SK-N-SH treated with all-trans-retinoic acid at 6 μM for 48 hours (cell line): ENCODE measurements around the gene HINT1.

ENCODE experiments used
- ATAC-seq: fragments of 200-7000 bp; cut with Tn5 transposase; 3 replicates; pipeline ENCODE4 v1.9.1; 2020; ENCODE audit warnings: mild to moderate bottlenecking, moderate library complexity
- ARNTL ChIP-seq: fragments of 450-650 bp; formaldehyde crosslinking; IDR thresholded peaks from 2 replicates; pipeline ENCODE4 v1.5.0; 2020; ENCODE audit warnings: low read depth, mild to moderate bottlenecking, moderate library complexity, borderline replicate concordance
- BACH2 ChIP-seq: fragments of 250-450 bp; sonication (Bioruptor Pico); IDR thresholded peaks from 2 replicates; pipeline ENCODE4 v1.9.0; 2021; ENCODE audit warnings: mild to moderate bottlenecking, borderline replicate concordance
- CSDC2 ChIP-seq: fragments of 250-450 bp; sonication (Bioruptor Pico); IDR thresholded peaks from 2 replicates; pipeline ENCODE4 v1.5.0; 2020; ENCODE audit warnings: mild to moderate bottlenecking, moderate library complexity
- CSRNP3 ChIP-seq: fragments of 250-450 bp; sonication (Bioruptor Pico); IDR thresholded peaks from 2 replicates; pipeline ENCODE4 v1.5.1; 2021; ENCODE audit warnings: mild to moderate bottlenecking, moderate library complexity
- ESRRG ChIP-seq: fragments of 250-450 bp; sonication (Bioruptor Pico); IDR thresholded peaks from 2 replicates; pipeline ENCODE4 v1.6.1; 2021; ENCODE audit warnings: mild to moderate bottlenecking
- GLIS3 ChIP-seq: fragments of 250-450 bp; sonication (Bioruptor Pico); IDR thresholded peaks from 2 replicates; pipeline ENCODE4 v1.5.0; 2020; ENCODE audit warnings: mild to moderate bottlenecking, moderate library complexity
- ISL1 ChIP-seq: fragments of 250-450 bp; sonication (Bioruptor Pico); IDR thresholded peaks from 2 replicates; pipeline ENCODE4 v2.1.2; 2022; ENCODE audit warnings: mild to moderate bottlenecking, moderate library complexity
- PPARA ChIP-seq: fragments of 250-450 bp; sonication (Bioruptor Pico); IDR thresholded peaks from 2 replicates; pipeline ENCODE4 v1.5.0; 2020; ENCODE audit warnings: mild to moderate bottlenecking, borderline replicate concordance
- RARB ChIP-seq: fragments of 250-450 bp; sonication (Bioruptor Pico); IDR thresholded peaks from 2 replicates; pipeline ENCODE4 v1.8.0; 2021; ENCODE audit warnings: mild to moderate bottlenecking, moderate library complexity
- SNAI2 ChIP-seq: fragments of 250-450 bp; sonication (Bioruptor Pico); IDR thresholded peaks from 2 replicates; pipeline ENCODE4 v1.5.0; 2020; ENCODE audit warnings: mild to moderate bottlenecking, moderate library complexity
- TCF4 ChIP-seq: fragments of 250-450 bp; sonication (Bioruptor Pico); IDR thresholded peaks from 2 replicates; pipeline ENCODE4 v1.8.0; 2021; ENCODE audit warnings: mild to moderate bottlenecking, moderate library complexity, borderline replicate concordance
- ZC3H10 ChIP-seq: fragments of 250-450 bp; sonication (Bioruptor Pico); IDR thresholded peaks from 2 replicates; pipeline ENCODE4 v1.5.1; 2021; ENCODE audit warnings: mild to moderate bottlenecking, moderate library complexity
- ZFP30 ChIP-seq: fragments of 450-650 bp; formaldehyde crosslinking; IDR thresholded peaks from 2 replicates; pipeline ENCODE4 v1.5.0; 2022; ENCODE audit warnings: mild to moderate bottlenecking, moderate library complexity
- ZNF565 ChIP-seq: fragments of 450-650 bp; formaldehyde crosslinking; conservative IDR thresholded peaks from 2 replicates; pipeline ENCODE4 v1.5.0; 2020; ENCODE audit warnings: low read depth, mild to moderate bottlenecking, moderate library complexity
- ZNF70 ChIP-seq: fragments of 450-650 bp; formaldehyde crosslinking; IDR thresholded peaks from 2 replicates; pipeline ENCODE4 v1.5.0; 2020; ENCODE audit warnings: mild to moderate bottlenecking, moderate library complexity
- ZNF8 ChIP-seq: fragments of 450-650 bp; formaldehyde crosslinking; IDR thresholded peaks from 2 replicates; pipeline ENCODE4 v1.5.0; 2020; ENCODE audit warnings: mild to moderate bottlenecking, moderate library complexity
- TF ChIP-seq, protein P1 (sequence below): fragments of 250-450 bp; sonication (Bioruptor Pico); IDR thresholded peaks from 2 replicates; pipeline ENCODE4 v1.5.0; 2020; ENCODE audit warnings: mild to moderate bottlenecking, moderate library complexity
- TF ChIP-seq, protein P2 (sequence below): fragments of 250-450 bp; sonication (Bioruptor Pico); IDR thresholded peaks from 2 replicates; pipeline ENCODE4 v1.8.0; 2021; ENCODE audit warnings: low read depth, mild to moderate bottlenecking, moderate library complexity, borderline replicate concordance
- TF ChIP-seq, protein P3 (sequence below): fragments of 250-450 bp; sonication (Bioruptor Pico); IDR thresholded peaks from 2 replicates; pipeline ENCODE4 v1.8.0; 2020; ENCODE audit warnings: mild to moderate bottlenecking, moderate library complexity, borderline replicate concordance
- TF ChIP-seq, protein P4 (sequence below): fragments of 250-450 bp; sonication (Bioruptor Pico); IDR thresholded peaks from 2 replicates; pipeline ENCODE4 v1.5.1; 2020; ENCODE audit warnings: low read depth, mild to moderate bottlenecking, moderate library complexity

HINT1 gene

DNA sequence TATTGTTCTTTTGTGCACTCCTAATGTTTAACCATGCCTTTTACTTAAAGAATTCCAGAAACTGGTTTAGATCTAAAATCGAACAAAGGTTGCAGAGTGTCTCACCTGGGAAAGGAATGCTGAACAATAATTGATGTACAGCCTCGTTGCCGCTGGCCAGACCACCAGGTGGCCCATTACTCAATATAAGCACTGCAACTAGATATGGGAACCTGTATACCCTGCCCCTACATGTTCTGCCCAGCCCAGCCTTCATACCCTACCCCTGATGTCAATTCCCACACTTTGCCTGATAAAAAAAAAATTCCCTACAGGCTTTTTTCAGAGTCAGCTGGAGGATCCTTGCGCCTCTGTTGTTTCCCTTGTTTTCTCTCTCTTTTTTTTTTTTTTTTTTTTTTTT, 13.8 kb downstream of the HINT1 start:
- ATAC-seq, result no peak
- no peak for TF ChIP-seq CSRNP3 (CRISPR knock-in tag)
- TF ChIP-seq, protein P1, sequence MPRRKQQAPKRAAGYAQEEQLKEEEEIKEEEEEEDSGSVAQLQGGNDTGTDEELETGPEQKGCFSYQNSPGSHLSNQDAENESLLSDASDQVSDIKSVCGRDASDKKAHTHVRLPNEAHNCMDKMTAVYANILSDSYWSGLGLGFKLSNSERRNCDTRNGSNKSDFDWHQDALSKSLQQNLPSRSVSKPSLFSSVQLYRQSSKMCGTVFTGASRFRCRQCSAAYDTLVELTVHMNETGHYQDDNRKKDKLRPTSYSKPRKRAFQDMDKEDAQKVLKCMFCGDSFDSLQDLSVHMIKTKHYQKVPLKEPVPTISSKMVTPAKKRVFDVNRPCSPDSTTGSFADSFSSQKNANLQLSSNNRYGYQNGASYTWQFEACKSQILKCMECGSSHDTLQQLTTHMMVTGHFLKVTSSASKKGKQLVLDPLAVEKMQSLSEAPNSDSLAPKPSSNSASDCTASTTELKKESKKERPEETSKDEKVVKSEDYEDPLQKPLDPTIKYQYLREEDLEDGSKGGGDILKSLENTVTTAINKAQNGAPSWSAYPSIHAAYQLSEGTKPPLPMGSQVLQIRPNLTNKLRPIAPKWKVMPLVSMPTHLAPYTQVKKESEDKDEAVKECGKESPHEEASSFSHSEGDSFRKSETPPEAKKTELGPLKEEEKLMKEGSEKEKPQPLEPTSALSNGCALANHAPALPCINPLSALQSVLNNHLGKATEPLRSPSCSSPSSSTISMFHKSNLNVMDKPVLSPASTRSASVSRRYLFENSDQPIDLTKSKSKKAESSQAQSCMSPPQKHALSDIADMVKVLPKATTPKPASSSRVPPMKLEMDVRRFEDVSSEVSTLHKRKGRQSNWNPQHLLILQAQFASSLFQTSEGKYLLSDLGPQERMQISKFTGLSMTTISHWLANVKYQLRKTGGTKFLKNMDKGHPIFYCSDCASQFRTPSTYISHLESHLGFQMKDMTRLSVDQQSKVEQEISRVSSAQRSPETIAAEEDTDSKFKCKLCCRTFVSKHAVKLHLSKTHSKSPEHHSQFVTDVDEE (CRISPR knock-in tag), result no peak

GRCh38 chr5:131150408-131150807, 14.6 kb downstream of the HINT1 start:
- TF ChIP-seq PPARA (CRISPR knock-in tag), result no peak
- TF ChIP-seq RARB (CRISPR knock-in tag), result no peak
- TF ChIP-seq ZNF8 (CRISPR knock-in tag), result no peak
- no peak for TF ChIP-seq GLIS3 (CRISPR knock-in tag)
- TF ChIP-seq BACH2 (CRISPR knock-in tag), result no peak
- TF ChIP-seq ESRRG (CRISPR knock-in tag), result no peak
- TF ChIP-seq ZC3H10, result no peak
- no peak for TF ChIP-seq CSRNP3 (CRISPR knock-in tag)
- TF ChIP-seq, protein P2, sequence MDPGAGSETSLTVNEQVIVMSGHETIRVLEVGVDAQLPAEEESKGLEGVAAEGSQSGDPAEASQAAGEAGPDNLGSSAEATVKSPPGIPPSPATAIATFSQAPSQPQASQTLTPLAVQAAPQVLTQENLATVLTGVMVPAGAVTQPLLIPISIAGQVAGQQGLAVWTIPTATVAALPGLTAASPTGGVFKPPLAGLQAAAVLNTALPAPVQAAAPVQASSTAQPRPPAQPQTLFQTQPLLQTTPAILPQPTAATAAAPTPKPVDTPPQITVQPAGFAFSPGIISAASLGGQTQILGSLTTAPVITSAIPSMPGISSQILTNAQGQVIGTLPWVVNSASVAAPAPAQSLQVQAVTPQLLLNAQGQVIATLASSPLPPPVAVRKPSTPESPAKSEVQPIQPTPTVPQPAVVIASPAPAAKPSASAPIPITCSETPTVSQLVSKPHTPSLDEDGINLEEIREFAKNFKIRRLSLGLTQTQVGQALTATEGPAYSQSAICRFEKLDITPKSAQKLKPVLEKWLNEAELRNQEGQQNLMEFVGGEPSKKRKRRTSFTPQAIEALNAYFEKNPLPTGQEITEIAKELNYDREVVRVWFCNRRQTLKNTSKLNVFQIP (CRISPR knock-in tag), result no peak
- TF ChIP-seq, protein P3, sequence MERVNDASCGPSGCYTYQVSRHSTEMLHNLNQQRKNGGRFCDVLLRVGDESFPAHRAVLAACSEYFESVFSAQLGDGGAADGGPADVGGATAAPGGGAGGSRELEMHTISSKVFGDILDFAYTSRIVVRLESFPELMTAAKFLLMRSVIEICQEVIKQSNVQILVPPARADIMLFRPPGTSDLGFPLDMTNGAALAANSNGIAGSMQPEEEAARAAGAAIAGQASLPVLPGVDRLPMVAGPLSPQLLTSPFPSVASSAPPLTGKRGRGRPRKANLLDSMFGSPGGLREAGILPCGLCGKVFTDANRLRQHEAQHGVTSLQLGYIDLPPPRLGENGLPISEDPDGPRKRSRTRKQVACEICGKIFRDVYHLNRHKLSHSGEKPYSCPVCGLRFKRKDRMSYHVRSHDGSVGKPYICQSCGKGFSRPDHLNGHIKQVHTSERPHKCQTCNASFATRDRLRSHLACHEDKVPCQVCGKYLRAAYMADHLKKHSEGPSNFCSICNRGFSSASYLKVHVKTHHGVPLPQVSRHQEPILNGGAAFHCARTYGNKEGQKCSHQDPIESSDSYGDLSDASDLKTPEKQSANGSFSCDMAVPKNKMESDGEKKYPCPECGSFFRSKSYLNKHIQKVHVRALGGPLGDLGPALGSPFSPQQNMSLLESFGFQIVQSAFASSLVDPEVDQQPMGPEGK (CRISPR knock-in tag), result no peak
- no peak for TF ChIP-seq ZNF565 (CRISPR knock-in tag)
- TF ChIP-seq ISL1 (CRISPR knock-in tag), result no peak
- no peak for TF ChIP-seq TCF4 (CRISPR knock-in tag)
- TF ChIP-seq SNAI2 (CRISPR knock-in tag), result no peak
- TF ChIP-seq, protein P4, sequence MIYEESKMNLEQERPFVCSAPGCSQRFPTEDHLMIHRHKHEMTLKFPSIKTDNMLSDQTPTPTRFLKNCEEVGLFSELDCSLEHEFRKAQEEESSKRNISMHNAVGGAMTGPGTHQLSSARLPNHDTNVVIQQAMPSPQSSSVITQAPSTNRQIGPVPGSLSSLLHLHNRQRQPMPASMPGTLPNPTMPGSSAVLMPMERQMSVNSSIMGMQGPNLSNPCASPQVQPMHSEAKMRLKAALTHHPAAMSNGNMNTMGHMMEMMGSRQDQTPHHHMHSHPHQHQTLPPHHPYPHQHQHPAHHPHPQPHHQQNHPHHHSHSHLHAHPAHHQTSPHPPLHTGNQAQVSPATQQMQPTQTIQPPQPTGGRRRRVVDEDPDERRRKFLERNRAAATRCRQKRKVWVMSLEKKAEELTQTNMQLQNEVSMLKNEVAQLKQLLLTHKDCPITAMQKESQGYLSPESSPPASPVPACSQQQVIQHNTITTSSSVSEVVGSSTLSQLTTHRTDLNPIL (CRISPR knock-in tag), result no peak
- TF ChIP-seq, protein P1 (CRISPR knock-in tag), result no peak
- no peak for TF ChIP-seq ZFP30
- TF ChIP-seq ZNF70 (CRISPR knock-in tag), result no peak
- TF ChIP-seq CSDC2 (CRISPR knock-in tag), result no peak
- no peak for TF ChIP-seq ARNTL (CRISPR knock-in tag)
- TF ChIP-seq, all 23 proteins: peak for 0
- no peak for ATAC-seq
